Parathyroid adenoma (tissue), 2 donors: ENCODE results near the gene CRABP2.

ENCODE experiments used
- H2AFZ ChIP-seq: fragments of 300-600 bp; sonication (generic); one replicate; pipeline ENCODE4 v1.7.0; 2017; ENCODE audit warnings: antibody characterized with exemption, mild to moderate bottlenecking
- H3K27ac ChIP-seq: fragments of 300-600 bp; sonication (generic); one replicate; pipeline ENCODE4 v1.7.0; 2017
- H3K27me3 ChIP-seq: fragments of 300-600 bp; sonication (generic); one replicate; pipeline ENCODE4 v1.7.0; 2017; ENCODE audit warnings: low read length; ENCODE audit not compliant: control insufficient read depth, insufficient read depth
- H3K36me3 ChIP-seq: fragments of 300-600 bp; sonication (generic); one replicate; pipeline ENCODE4 v1.7.0; 2017; ENCODE audit warnings: low read length; ENCODE audit not compliant: control insufficient read depth, insufficient read depth
- H3K4me1 ChIP-seq: fragments of 300-600 bp; sonication (generic); one replicate; pipeline ENCODE4 v1.7.0; 2017; ENCODE audit warnings: control low read depth
- H3K4me2 ChIP-seq: fragments of 300-600 bp; sonication (generic); one replicate; pipeline ENCODE4 v1.7.0; 2017; ENCODE audit warnings: low read length
- H3K4me3 ChIP-seq: fragments of 300-600 bp; sonication (generic); one replicate; pipeline ENCODE4 v1.7.0; 2017; ENCODE audit warnings: low read depth, low read length
- H3K79me2 ChIP-seq: fragments of 300-600 bp; sonication (generic); one replicate; pipeline ENCODE4 v1.7.0; 2017; ENCODE audit warnings: control low read depth
- H3K9ac ChIP-seq: fragments of 300-600 bp; sonication (generic); one replicate; pipeline ENCODE4 v1.7.0; 2017; ENCODE audit warnings: mild to moderate bottlenecking
- H3K9me3 ChIP-seq: fragments of 300-600 bp; sonication (generic); one replicate; pipeline ENCODE4 v1.7.0; 2017; ENCODE audit warnings: low read length; ENCODE audit not compliant: control insufficient read depth
- TF ChIP-seq, protein P1 (sequence below): fragments of 300-600 bp; sonication (generic); IDR thresholded peaks from one replicate; pipeline ENCODE4 v1.7.0; 2017; ENCODE audit warnings: antibody characterized with exemption, mild to moderate bottlenecking
- donor health status: primary hyperparathyroidism.

The CRABP2 gene

DNA sequence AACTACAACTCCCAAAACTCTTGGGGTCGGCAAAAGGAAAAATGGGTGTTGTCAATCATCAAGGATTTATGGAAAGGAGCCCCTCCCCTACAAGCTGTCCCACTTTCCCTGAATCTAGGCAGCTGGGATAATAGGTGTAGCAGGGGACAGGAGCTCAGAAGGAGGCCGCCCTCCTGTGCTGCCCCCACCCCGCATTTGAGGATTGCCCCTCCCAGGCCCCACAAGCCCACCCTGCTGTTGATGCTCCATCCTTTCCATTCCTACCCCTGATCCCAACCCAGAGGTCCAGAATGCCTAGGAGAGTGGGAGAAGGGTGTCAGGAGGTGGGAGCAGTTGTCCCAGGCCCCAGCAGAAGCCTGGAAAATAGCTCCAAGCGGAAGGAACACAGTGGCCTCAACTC lies 37.4 kb upstream of the CRABP2 start:
- no peak overlapping the region for H3K4me3 ChIP-seq
- peaks cover 6% of the 10 kb centered on the region for H3K79me2 ChIP-seq
- no peaks in the 10 kb centered on the region for H3K36me3 ChIP-seq
- no peak overlapping the region for H3K4me2 ChIP-seq
- H2AFZ ChIP-seq: no peak overlapping the region
- H3K27me3 ChIP-seq: no peaks in the 10 kb centered on the region
- no peaks in the 10 kb centered on the region for H3K9me3 ChIP-seq
- peaks cover 13% of the 10 kb centered on the region for H3K4me1 ChIP-seq
- H3K9ac ChIP-seq: no peak overlapping the region
- TF ChIP-seq, protein P1, sequence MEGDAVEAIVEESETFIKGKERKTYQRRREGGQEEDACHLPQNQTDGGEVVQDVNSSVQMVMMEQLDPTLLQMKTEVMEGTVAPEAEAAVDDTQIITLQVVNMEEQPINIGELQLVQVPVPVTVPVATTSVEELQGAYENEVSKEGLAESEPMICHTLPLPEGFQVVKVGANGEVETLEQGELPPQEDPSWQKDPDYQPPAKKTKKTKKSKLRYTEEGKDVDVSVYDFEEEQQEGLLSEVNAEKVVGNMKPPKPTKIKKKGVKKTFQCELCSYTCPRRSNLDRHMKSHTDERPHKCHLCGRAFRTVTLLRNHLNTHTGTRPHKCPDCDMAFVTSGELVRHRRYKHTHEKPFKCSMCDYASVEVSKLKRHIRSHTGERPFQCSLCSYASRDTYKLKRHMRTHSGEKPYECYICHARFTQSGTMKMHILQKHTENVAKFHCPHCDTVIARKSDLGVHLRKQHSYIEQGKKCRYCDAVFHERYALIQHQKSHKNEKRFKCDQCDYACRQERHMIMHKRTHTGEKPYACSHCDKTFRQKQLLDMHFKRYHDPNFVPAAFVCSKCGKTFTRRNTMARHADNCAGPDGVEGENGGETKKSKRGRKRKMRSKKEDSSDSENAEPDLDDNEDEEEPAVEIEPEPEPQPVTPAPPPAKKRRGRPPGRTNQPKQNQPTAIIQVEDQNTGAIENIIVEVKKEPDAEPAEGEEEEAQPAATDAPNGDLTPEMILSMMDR: no peak
- H3K27ac ChIP-seq: no peak overlapping the region

DNA sequence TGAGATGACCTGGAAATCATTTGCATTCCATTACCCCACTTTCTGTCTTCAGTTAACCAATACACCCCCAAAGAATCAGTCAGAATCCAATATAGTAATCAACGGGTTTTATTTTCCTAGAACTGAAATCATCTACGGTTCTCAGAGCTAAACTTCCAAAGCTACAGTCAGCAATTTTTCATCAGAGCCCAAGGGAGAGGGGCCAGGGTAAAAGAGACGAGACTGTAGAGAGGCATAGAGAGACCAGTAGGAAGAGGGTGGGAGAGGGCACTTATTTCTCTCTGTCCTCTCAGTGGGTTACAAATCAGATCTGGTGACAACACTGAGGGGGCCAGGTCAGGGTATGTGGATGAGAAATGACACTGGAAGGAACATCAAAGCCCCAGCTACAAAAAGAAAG lies 36.6 kb upstream of the CRABP2 start:
- TF ChIP-seq, protein P1: no peak
- Histone ChIP-seq H3K9me3 (no peaks in the 10 kb centered on the region), H2AFZ (no peak overlapping the region), H3K4me2 (peak overlapping the region; percentile 74), H3K9ac (no peak overlapping the region), H3K27ac (peak overlapping the region; percentile 92), H3K4me1 (peaks cover 9% of the 10 kb centered on the region), H3K36me3 (no peaks in the 10 kb centered on the region), H3K27me3 (no peaks in the 10 kb centered on the region), H3K79me2 (peaks cover 2% of the 10 kb centered on the region), H3K4me3 (peak overlapping the region; percentile 92)

DNA sequence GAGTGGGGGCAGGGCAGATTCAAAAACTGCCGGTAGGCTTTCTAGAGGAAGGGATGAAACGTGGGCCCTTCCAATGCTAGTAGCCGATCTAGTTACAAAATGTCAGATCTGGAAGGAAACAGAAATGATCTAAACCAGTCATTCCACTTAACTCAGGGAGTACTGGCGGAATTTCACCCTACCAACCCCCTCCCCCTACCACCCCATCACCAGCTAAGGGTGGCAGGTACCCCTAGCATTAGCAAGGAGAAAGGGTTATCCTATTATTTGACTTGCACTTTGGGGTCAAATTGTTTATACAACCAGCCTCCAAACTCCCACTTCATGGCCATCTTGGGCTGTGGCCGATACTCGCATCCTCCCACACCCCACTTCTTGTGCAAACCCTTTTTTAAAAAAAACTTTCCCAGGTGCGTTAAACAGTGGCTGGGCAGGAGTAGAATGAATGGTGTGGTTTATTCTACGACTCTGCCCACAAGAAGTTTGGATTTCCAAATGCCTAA lies 36.1 kb upstream of the CRABP2 start:
- Histone ChIP-seq H2AFZ (peak overlapping the region; percentile 75), H3K27me3 (no peaks in the 10 kb centered on the region), H3K9me3 (no peaks in the 10 kb centered on the region), H3K79me2 (peaks cover 2% of the 10 kb centered on the region), H3K9ac (no peak overlapping the region), H3K4me3 (peak overlapping the region; percentile 92), H3K4me1 (peaks cover 9% of the 10 kb centered on the region), H3K4me2 (peak overlapping the region; percentile 74), H3K36me3 (no peaks in the 10 kb centered on the region), H3K27ac (peak overlapping the region; percentile 92)
- TF ChIP-seq, protein P1: no peak

DNA sequence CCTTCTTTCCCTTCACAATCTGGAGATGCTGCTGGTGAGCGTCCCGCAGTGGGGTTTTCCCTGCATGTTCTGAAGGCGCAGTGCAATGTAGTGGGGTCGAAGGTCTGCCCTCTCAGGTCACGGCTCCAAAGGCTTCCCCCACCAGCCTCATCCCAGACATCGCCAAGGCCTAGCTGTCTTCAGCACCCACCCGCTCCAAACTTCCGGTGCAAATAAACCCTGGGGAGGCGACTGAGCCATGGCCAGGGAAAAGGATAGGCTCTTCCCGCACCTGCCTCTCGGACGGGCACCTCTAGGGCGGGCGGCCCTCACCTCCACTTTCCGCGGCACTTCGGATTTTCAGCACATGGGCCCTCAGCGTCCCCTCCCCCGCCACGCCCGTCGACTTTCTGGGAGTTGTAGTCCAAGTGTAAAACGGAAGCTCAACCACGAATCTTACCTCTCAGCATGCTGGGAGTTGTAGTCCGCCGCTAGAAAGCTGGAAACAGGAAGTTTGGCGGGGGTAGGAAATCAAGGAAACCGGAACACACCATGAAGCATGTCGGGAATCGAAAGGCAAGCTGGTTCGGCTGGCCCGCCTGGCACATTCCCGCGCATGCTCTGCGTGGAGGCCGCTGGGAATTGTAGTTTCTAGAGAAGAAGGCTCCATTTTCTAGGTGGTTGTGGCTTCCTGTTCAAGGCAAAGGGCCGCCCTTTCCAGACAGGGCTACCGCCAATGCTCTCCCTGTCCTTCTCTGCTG lies 35.5 kb upstream of the CRABP2 start, which contains the start of gene MRPL24:
Gene MRPL24 (minus strand): TSS at position 348 of the 740 bp plus-strand sequence. CDS start 2,384 bp downstream, outside the sequence.
- Histone ChIP-seq H3K9me3 (no peaks in the 10 kb centered on the region), H3K27ac (peak within 1 kb of the TSS; percentile 92), H3K36me3 (no peaks in the 10 kb centered on the region), H3K79me2 (peaks cover under 1% of the 10 kb centered on the region), H3K4me3 (peak within 1 kb of the TSS; percentile 92), H3K27me3 (no peaks in the 10 kb centered on the region), H3K4me1 (peaks cover 5% of the 10 kb centered on the region), H3K9ac (no peak within 1 kb of the TSS), H3K4me2 (peak within 1 kb of the TSS; percentile 79), H2AFZ (peak within 1 kb of the TSS; percentile 75)
- TF ChIP-seq, protein P1: no peak
